ENCODE data around the gene CLEC4M. TPM values are rescaled to one million over a fixed set of nuclear protein-coding genes. Genes with fewer than 3 reads are reported as not detected.
A peak's percentile ranks its signal among the peaks of the same experiment; 100 is the strongest.
"Not testable (repeated sequence)": the region's sequence is repeated elsewhere in the genome, so short reads cannot be mapped to it uniquely, and the experiment has no call there.

The CLEC4M gene
- total RNA-seq, 1 experiment from 2014 or later, result not detected

- DNase-seq (ENCODE audit: low read depth), result no peak
Observed at GRCh38 chr19:7773841-7774240, 10.8 kb downstream of the CLEC4M start.

GRCh38 chr19:7775761-7776160 is 12.7 kb downstream of the CLEC4M start:
- no peak for DNase-seq (ENCODE audit: low read depth)

GRCh38 chr19:7778081-7778480 is 15.0 kb downstream of the CLEC4M start:
- no peak for DNase-seq (ENCODE audit: low read depth)

GRCh38 chr19:7779631-7780486 is 16.8 kb downstream of the CLEC4M start:
- DNase-seq (ENCODE audit: low read depth), result peak; percentile 10

GRCh38 chr19:7781157-7781556 is 18.1 kb downstream of the CLEC4M start:
- no peak for DNase-seq (ENCODE audit: low read depth)

- peak; percentile 17 for DNase-seq (ENCODE audit: low read depth)
Observed at GRCh38 chr19:7783991-7784423, 21.0 kb downstream of the CLEC4M start.

GRCh38 chr19:7784856-7785255 is 21.8 kb downstream of the CLEC4M start:
- DNase-seq (ENCODE audit: low read depth), result no peak

- no peak for DNase-seq (ENCODE audit: low read depth)
Observed at GRCh38 chr19:7787141-7787540, 24.1 kb downstream of the CLEC4M start.

- DNase-seq (ENCODE audit: low read depth), result no peak
Observed at GRCh38 chr19:7787602-7788177, 24.6 kb downstream of the CLEC4M start.

GRCh38 chr19:7788178-7788932 is 25.3 kb downstream of the CLEC4M start:
- DNase-seq (ENCODE audit: low read depth), result no peak

GRCh38 chr19:7788933-7789323 is 25.9 kb downstream of the CLEC4M start:
- no peak for DNase-seq (ENCODE audit: low read depth)

- DNase-seq (ENCODE audit: low read depth), result no peak
Observed at GRCh38 chr19:7789447-7789846, 26.4 kb downstream of the CLEC4M start.

- DNase-seq (ENCODE audit: low read depth), result no peak
Observed at GRCh38 chr19:7790416-7790815, 27.4 kb downstream of the CLEC4M start.

GRCh38 chr19:7792281-7792680 is 29.2 kb downstream of the CLEC4M start:
- no peak for DNase-seq (ENCODE audit: low read depth)

- DNase-seq (ENCODE audit: low read depth), result not testable (repeated sequence)
Observed at GRCh38 chr19:7792701-7793100, 29.7 kb downstream of the CLEC4M start.

- no peak for DNase-seq (ENCODE audit: low read depth)
Observed at GRCh38 chr19:7793493-7793892, 30.4 kb downstream of the CLEC4M start.

GRCh38 chr19:7795555-7796161 is 32.6 kb downstream of the CLEC4M start:
- no peak for DNase-seq (ENCODE audit: low read depth)

GRCh38 chr19:7799640-7800355 is 36.8 kb downstream of the CLEC4M start:
- peak; percentile 64 for DNase-seq (ENCODE audit: low read depth)

- DNase-seq (ENCODE audit: low read depth), result no peak
Observed at GRCh38 chr19:7801020-7801570, 38.1 kb downstream of the CLEC4M start.

GRCh38 chr19:7806234-7806633 is 43.2 kb downstream of the CLEC4M start:
- no peak for DNase-seq (ENCODE audit: low read depth)

GRCh38 chr19:7806876-7807275 is 43.8 kb downstream of the CLEC4M start:
- DNase-seq (ENCODE audit: low read depth), result no peak
